Sigmoid colon (tissue), 7 donors: ENCODE results near the gene UFC1. TPM values are rescaled to one million over a fixed set of nuclear protein-coding genes. Genes with fewer than 3 reads are reported as not detected.

Experiments
- DNase-seq: peaks from one replicate; pipeline ENCODE4 v3.0.0-alpha.2; 2019
- H3K27ac ChIP-seq, 4 donors: fragments of 200-600 bp; sonication (generic); one replicate each; pipeline ENCODE4 v1.5.1; 2016 to 2019; ENCODE audit warnings: mild to moderate bottlenecking in 1 of 4
- H3K27me3 ChIP-seq, 3 donors: fragments of 200-600 bp; sonication (generic); one replicate each; pipeline ENCODE4 v1.5.1; 2019; ENCODE audit warnings: mild to moderate bottlenecking in 1 of 3
- H3K36me3 ChIP-seq, 4 donors: fragments of 200-600 bp; sonication (generic); one replicate each; pipeline ENCODE4 v1.5.1; 2016 to 2019
- H3K4me1 ChIP-seq, 4 donors: fragments of 200-600 bp; sonication (generic); one replicate each; pipeline ENCODE4 v1.5.1; 2017 to 2019
- H3K4me3 ChIP-seq, 4 donors: fragments of 200-600 bp; sonication (generic); one replicate each; pipeline ENCODE4 v1.5.1; 2017 to 2019; ENCODE audit warnings: mild to moderate bottlenecking in 2 of 4, moderate library complexity in 1 of 4
- H3K9me3 ChIP-seq, 4 donors: fragments of 200-600 bp in 3 of 4; sonication (generic) in 3 of 4; one replicate each; pipeline versions ENCODE4 v1.5.1 to v1.6.1; 2013 to 2019
- CTCF ChIP-seq, 4 experiments: fragments of 450-650 bp in 3 of 4; fragments of 200-600 bp in 1 of 4; IDR thresholded peaks; one replicate each; pipeline ENCODE4 v1.5.1; 2016 to 2019; ENCODE audit warnings: antibody characterized with exemption in 4 of 4, mild to moderate bottlenecking in 3 of 4, moderate library complexity in 2 of 4
- EP300 ChIP-seq, 4 donors: sonication (generic); formaldehyde crosslinking; IDR thresholded peaks; one replicate each; pipeline ENCODE4 v1.6.1; 2017; ENCODE audit warnings: antibody characterized with exemption in 4 of 4
- POLR2A ChIP-seq, 2 donors: fragments of 450-650 bp; IDR thresholded peaks; one replicate each; pipeline ENCODE4 v1.6.1; 2016; ENCODE audit warnings: antibody characterized with exemption in 2 of 2, mild to moderate bottlenecking in 2 of 2, moderate library complexity in 2 of 2
- POLR2AphosphoS5 ChIP-seq, 4 donors: sonication (generic); formaldehyde crosslinking; IDR thresholded peaks; one replicate each; pipeline ENCODE4 v1.6.1; 2017; ENCODE audit warnings: antibody characterized with exemption in 4 of 4
- WGBS, 2 donors: extraction: QIAGEN DNeasy Blood & Tissue Kit; methylation state at CpG; one replicate each; pipeline ENCODE4 v1.1.7; 2013; 5-methylcytosine and 5-hydroxymethylcytosine counted together
- intact Hi-C: fragments of 100-400 bp; cut with DNase I; formaldehyde crosslinking; loops from one replicate; pipeline ENCODE4 v1.15.1; 2023
- polyA plus RNA-seq, 3 donors: library from polyadenylated mRNA; stranded (reverse); fragments of 200-250 nt; gene quantifications; one replicate each; pipeline ENCODE4 v1.2.3, GENCODE V29; 2013
- total RNA-seq, 4 donors: library from RNA; depleted of rRNA; stranded (reverse); fragments of >200 nt; gene quantifications; one replicate each; pipeline ENCODE4 v1.1.0, GENCODE V29; 2016
- donor health status: healthy with polysubstance abuse.
- donor health status: Bipolar disorder and iron deficiency.
- donor health status: healthy.

UFC1 gene
- total and polyA plus RNA-seq, 7 donors = 49.0 to 249 (median 77.8) TPM

GRCh38 chr1:161139766-161140165 is 14.0 kb upstream of the UFC1 start:
- no peaks in the 10 kb centered on the region for H3K36me3 ChIP-seq
- intact Hi-C loops = no loop called here
- no peak overlapping the region for H3K27ac ChIP-seq
- H3K9me3 ChIP-seq = no peaks in the 10 kb centered on the region
- no peaks in the 10 kb centered on the region for H3K27me3 ChIP-seq
- no peak for DNase-seq
- 53 to 63% methylated on average over 1 of the region's 1 CpG for WGBS, 2 donors
- peaks cover 0 to 10% (median 0%) of the 10 kb centered on the region in 4 donors for H3K4me1 ChIP-seq
- TF ChIP-seq CTCF (IDR thresholded peaks at IDR 0.05) (peak in 2 of 4 experiments; percentile 7 to 30), POLR2A (IDR thresholded peaks at IDR 0.05) (no peak)
- H3K4me3 ChIP-seq = no peak overlapping the region

- no peaks in the 10 kb centered on the region for H3K9me3 ChIP-seq
- no peak overlapping the region for H3K27ac ChIP-seq
- H3K27me3 ChIP-seq = no peaks in the 10 kb centered on the region
- DNase-seq = no peak
- H3K4me1 ChIP-seq = peaks cover 0 to 10% (median 0%) of the 10 kb centered on the region in 4 donors
- H3K4me3 ChIP-seq = no peak overlapping the region
- WGBS, 2 donors = 94 to 96% methylated on average over 29 of the region's 29 CpGs
- intact Hi-C loops = no loop called here
- no peaks in the 10 kb centered on the region for H3K36me3 ChIP-seq
- TF ChIP-seq EP300 (IDR thresholded peaks at IDR 0.05) = no peak
- no peak for TF ChIP-seq CTCF (IDR thresholded peaks at IDR 0.05)
- TF ChIP-seq POLR2AphosphoS5 (IDR thresholded peaks at IDR 0.05) = no peak
- no peak for TF ChIP-seq POLR2A (IDR thresholded peaks at IDR 0.05)
Observed at GRCh38 chr1:161140755-161141400, 12.9 kb upstream of the UFC1 start.

- intact Hi-C loops = no loop called here
- 80 to 90% methylated on average over 3 of the region's 3 CpGs for WGBS, 2 donors
- Histone ChIP-seq H3K27me3 (no peaks in the 10 kb centered on the region), H3K4me3 (no peak overlapping the region), H3K36me3 (no peaks in the 10 kb centered on the region), H3K9me3 (no peaks in the 10 kb centered on the region), H3K27ac (no peak overlapping the region), H3K4me1 (no peaks in the 10 kb centered on the region)
- no peak for TF ChIP-seq EP300 (IDR thresholded peaks at IDR 0.05)
- TF ChIP-seq CTCF (IDR thresholded peaks at IDR 0.05) = no peak
- TF ChIP-seq POLR2A (IDR thresholded peaks at IDR 0.05) = no peak
- no peak for TF ChIP-seq POLR2AphosphoS5 (IDR thresholded peaks at IDR 0.05)
- DNase-seq = no peak
Observed at GRCh38 chr1:161145832-161146231, 7.9 kb upstream of the UFC1 start.

GRCh38 chr1:161153176-161153575 is 602 bp upstream of the UFC1 start:
- intact Hi-C loops = no loop called here
- no peaks in the 10 kb centered on the region for H3K9me3 ChIP-seq

More at GRCh38 chr1:161153176-161153575, 602 bp upstream of the UFC1 start:
- H3K4me3 ChIP-seq = peak overlapping the region; percentile 58 to 77 (median 76)
- peaks cover 0 to 14% (median 11%) of the 10 kb centered on the region in 4 donors for H3K4me1 ChIP-seq
- H3K36me3 ChIP-seq = peaks cover 0 to 15% (median 0%) of the 10 kb centered on the region in 4 donors
- H3K27me3 ChIP-seq = no peaks in the 10 kb centered on the region
- H3K27ac ChIP-seq = peak overlapping the region; percentile 83 to 93 (median 90)
- TF ChIP-seq POLR2AphosphoS5 (IDR thresholded peaks at IDR 0.05) (no peak), POLR2A (IDR thresholded peaks at IDR 0.05) (no peak), CTCF (IDR thresholded peaks at IDR 0.05) (no peak), EP300 (IDR thresholded peaks at IDR 0.05) (no peak)
- WGBS, 2 donors = 20 to 24% methylated on average over 9 of the region's 9 CpGs
- DNase-seq = no peak
